Pericardium fibroblast (primary cell): Measurements from ENCODE around the gene MEFV. TPM values are rescaled to one million over a fixed set of nuclear protein-coding genes. Genes with fewer than 3 reads are reported as not detected.

Experiments
- total RNA-seq: library from RNA; depleted of rRNA; stranded (reverse); fragments of >200 nt; gene quantifications from 2 replicates; pipeline ENCODE4 v1.2.3, GENCODE V29; 2015

Gene MEFV
- not detected in 2 replicates for total RNA-seq

DNA sequence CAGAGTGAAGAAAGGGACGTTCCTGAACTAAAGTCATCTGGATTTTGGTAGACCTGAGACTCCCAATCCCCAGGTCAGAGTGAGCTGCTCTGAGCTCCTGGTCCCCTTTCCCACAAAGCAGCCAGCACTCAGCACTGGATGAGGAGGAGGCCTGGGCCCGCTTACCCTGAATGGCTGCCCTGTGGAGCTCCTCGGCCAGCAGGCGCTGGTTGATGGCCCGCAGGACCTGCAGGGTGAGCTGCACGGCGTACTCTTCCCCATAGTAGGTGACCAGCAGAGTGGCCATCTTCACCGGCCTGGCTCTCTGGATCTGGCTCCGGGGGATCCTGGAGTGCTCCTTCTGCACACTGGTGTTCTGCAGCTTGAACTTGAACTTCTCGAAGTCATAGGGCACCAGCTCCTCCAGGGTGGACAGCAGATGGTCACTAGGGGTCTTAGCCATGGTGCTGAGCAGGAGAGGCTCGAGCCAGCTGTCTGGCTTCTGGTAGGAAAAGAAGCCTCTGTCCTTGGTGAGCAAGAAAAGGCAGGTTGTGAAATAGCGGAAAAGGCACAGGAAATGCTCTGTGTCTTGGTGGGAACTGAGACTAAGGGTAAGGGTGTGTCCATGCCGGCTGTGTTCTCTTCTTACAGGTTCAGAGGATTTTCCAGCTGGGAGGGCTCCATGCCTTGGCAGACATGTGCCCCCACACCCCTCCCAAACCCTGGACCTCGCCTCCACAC is at the start of gene MEFV:
Gene MEFV, minus strand, starts transcription at position 488 of the 720 bp plus-strand sequence. Its CDS starts 46 bp downstream, at position 442.

GRCh38 chr16:3305109-3306068 is 49.0 kb upstream of the MEFV start, which contains the start of the genes TIGD7 and ZNF75A:
Gene TIGD7 (minus strand): TSS chr16:3305430. CDS start chr16:3300614, 4,816 bp downstream.
Gene ZNF75A (plus strand): TSS chr16:3305497. CDS start chr16:3308429, 2,932 bp downstream.

GRCh38 chr16:3282730-3283542 is 26.5 kb upstream of the MEFV start, which contains the start of gene ZNF263:
Gene ZNF263 (plus strand): TSS chr16:3283491. CDS start chr16:3283819, 328 bp downstream.

DNA sequence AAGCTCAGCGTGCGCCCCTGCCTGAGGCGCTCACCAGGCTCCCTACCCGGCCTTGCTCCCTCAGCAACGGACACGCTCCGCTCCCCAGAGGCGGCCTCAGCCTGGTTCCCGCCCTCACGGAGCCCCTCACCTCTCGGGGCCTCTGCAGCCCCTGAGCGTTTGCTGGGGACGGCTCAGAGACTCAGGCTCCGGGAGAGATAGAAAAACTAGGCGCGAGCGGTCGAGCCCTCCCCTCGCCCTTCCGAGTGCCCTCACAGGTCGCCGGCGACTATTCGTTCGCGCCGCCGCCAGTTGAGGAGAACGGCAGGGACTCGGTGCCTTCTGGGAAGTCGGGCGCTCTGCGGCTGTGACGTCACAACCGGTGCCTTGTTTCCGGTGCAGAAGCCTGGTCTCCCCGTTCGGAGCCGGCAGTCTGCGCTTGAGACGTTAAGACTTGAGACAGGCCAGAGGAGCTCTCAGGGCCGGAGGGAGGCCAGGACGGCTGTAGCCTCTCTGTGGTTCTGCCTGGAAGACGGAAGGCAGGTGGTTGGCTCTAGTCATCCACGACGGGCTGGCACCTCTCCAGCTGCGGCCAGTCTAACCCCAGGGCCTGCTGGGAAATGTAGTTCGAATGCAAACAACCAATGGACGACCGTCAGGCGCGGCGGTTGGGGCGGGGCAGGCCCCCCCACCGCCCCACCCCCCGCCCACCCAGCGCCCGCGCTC is 21.4 kb downstream of the MEFV start, which contains the start of gene ZNF200:
Gene ZNF200, minus strand, starts transcription at position 302 of the 705 bp plus-strand sequence. CDS start 1,403 bp downstream, outside the sequence.

Other genes starting within 250 kb of the MEFV start
- gene CLDN9, start 243.7 kb downstream of the MEFV start, total RNA-seq, result not detected in 2 replicates
- 0.12 and 0.51 TPM in 2 replicates for gene CLDN6, start 238.4 kb downstream of the MEFV start, total RNA-seq
- gene TNFRSF12A, start 236.3 kb downstream of the MEFV start, total RNA-seq, result 70.5 and 162 TPM in 2 replicates
- 64.4 and 69.3 TPM in 2 replicates for gene HCFC1R1, start 232.7 kb downstream of the MEFV start, total RNA-seq
- gene THOC6, start 232.6 kb downstream of the MEFV start, total RNA-seq, result 24.8 and 30.0 TPM in 2 replicates
- gene BICDL2, start 219.7 kb downstream of the MEFV start, total RNA-seq, result 0.23 TPM in 1 of 2 replicates, not detected in the other
- gene MMP25, start 210.1 kb downstream of the MEFV start, total RNA-seq, result under 0.01 TPM in 1 of 2 replicates, not detected in the other
- gene IL32, start 191.0 kb downstream of the MEFV start, total RNA-seq, result 10.7 and 13.4 TPM in 2 replicates
- not detected in 2 replicates for gene ZSCAN10, start 157.3 kb downstream of the MEFV start, total RNA-seq
- 10.3 and 10.6 TPM in 2 replicates for gene ZNF205, start 144.0 kb downstream of the MEFV start, total RNA-seq
- 6.2 and 8.9 TPM in 2 replicates for gene ZNF213, start 121.6 kb downstream of the MEFV start, total RNA-seq
- gene OR1F1, start 68.4 kb downstream of the MEFV start, total RNA-seq, result not detected in 2 replicates
- 6.1 and 9.9 TPM in 2 replicates for gene ZNF200, start 21.5 kb downstream of the MEFV start, total RNA-seq
- gene ZNF263, start 26.9 kb upstream of the MEFV start, total RNA-seq, result 38.0 and 49.0 TPM in 2 replicates
- gene TIGD7, start 48.8 kb upstream of the MEFV start, total RNA-seq, result 2.3 TPM in 2 replicates
- 8.9 and 20.7 TPM in 2 replicates for gene ZNF75A, start 48.9 kb upstream of the MEFV start, total RNA-seq
- 0.77 TPM in 1 of 2 replicates, not detected in the other for gene OR2C1, start 99.3 kb upstream of the MEFV start, total RNA-seq
- 10.3 and 12.1 TPM in 2 replicates for gene ZSCAN32, start 144.4 kb upstream of the MEFV start, total RNA-seq
- 6.6 and 7.0 TPM in 2 replicates for gene ZNF174, start 144.6 kb upstream of the MEFV start, total RNA-seq
- gene ZNF597, start 186.9 kb upstream of the MEFV start, total RNA-seq, result 1.1 and 2.5 TPM in 2 replicates
- gene NAA60, start 187.0 kb upstream of the MEFV start, total RNA-seq, result 19.1 and 34.0 TPM in 2 replicates
- gene C16orf90, start 238.9 kb upstream of the MEFV start, total RNA-seq, result not detected in 2 replicates
- 7.8 and 14.8 TPM in 2 replicates for gene CLUAP1, start 244.4 kb upstream of the MEFV start, total RNA-seq